Spleen (tissue), 11 donors: ENCODE measurements around the gene ANXA4. TPM values are rescaled to one million over a fixed set of nuclear protein-coding genes. Genes with fewer than 3 reads are reported as not detected.

Source experiments
- DNase-seq: peaks from one replicate; pipeline ENCODE4 v3.0.0-alpha.2; 2020
- H3K27ac ChIP-seq, 8 donors: fragments of 200-600 bp; sonication (generic) in 7 of 8; 1 replicate in 4 of 8; 2 replicates in 4 of 8; pipeline versions ENCODE4 v1.5.0 to v1.8.0; 2016 to 2021; ENCODE audit warnings: inconsistent platforms in 4 of 8, mild to moderate bottlenecking in 4 of 8, moderate library complexity in 1 of 8
- H3K27me3 ChIP-seq, 7 donors: fragments of 200-600 bp; sonication (generic) in 6 of 7; replicated peaks in 1 of 7; 1 replicate in 4 of 7; 2 replicates in 3 of 7; pipeline versions ENCODE4 v1.5.0 to v1.8.0; 2016 to 2021; ENCODE audit warnings: inconsistent platforms in 3 of 7, mild to moderate bottlenecking in 1 of 7
- H3K36me3 ChIP-seq, 6 donors: fragments of 200-600 bp; sonication (generic) in 5 of 6; 1 replicate in 4 of 6; 2 replicates in 2 of 6; pipeline versions ENCODE4 v1.5.0 to v1.8.0; 2016 to 2021; ENCODE audit warnings: inconsistent platforms in 2 of 6
- H3K4me1 ChIP-seq, 6 donors: fragments of 200-600 bp; sonication (generic) in 5 of 6; 1 replicate in 3 of 6; 2 replicates in 3 of 6; pipeline versions ENCODE4 v1.5.0 to v1.8.0; 2016 to 2021; ENCODE audit warnings: inconsistent platforms in 3 of 6
- H3K4me3 ChIP-seq, 8 donors: fragments of 200-600 bp; sonication (generic) in 7 of 8; 1 replicate in 4 of 8; 2 replicates in 4 of 8; pipeline versions ENCODE4 v1.5.0 to v1.8.0; 2016 to 2021; ENCODE audit warnings: inconsistent platforms in 4 of 8, mild to moderate bottlenecking in 4 of 8, moderate library complexity in 2 of 8
- H3K9me3 ChIP-seq, 8 donors: fragments of 200-600 bp; sonication (generic) in 7 of 8; 1 replicate in 4 of 8; 2 replicates in 4 of 8; pipeline versions ENCODE4 v1.5.0 to v1.8.0; 2016 to 2021; ENCODE audit warnings: inconsistent platforms in 4 of 8
- CTCF ChIP-seq, 11 experiments: fragments of 200-600 bp in 7 of 11; fragments of 450-650 bp in 4 of 11; sonication (generic) in 4 of 11; IDR thresholded peaks in 8 of 11; conservative IDR thresholded peaks in 3 of 11; 1 replicate in 7 of 11; 2 replicates in 4 of 11; pipeline versions ENCODE4 v1.4.0 to v1.8.0; 2016 to 2021; ENCODE audit warnings: antibody characterized with exemption in 11 of 11, inconsistent platforms in 4 of 11, mild to moderate bottlenecking in 1 of 11
- POLR2A ChIP-seq, 3 donors: fragments of 450-650 bp; IDR thresholded peaks; one replicate each; pipeline ENCODE4 v1.5.1; 2017; ENCODE audit warnings: antibody characterized with exemption in 3 of 3, mild to moderate bottlenecking in 1 of 3
- POLR2AphosphoS5 ChIP-seq, 3 donors: sonication (generic); formaldehyde crosslinking; IDR thresholded peaks; one replicate each; pipeline ENCODE4 v1.5.1; 2017; ENCODE audit warnings: antibody characterized with exemption in 3 of 3
- WGBS, 5 donors: extraction: QIAGEN DNeasy Blood & Tissue Kit in 3 of 5; methylation state at CpG; one replicate each; pipeline versions ENCODE4 v1.1.5 to v1.1.7; 2013 to 2018; 5-methylcytosine and 5-hydroxymethylcytosine counted together
- intact Hi-C: fragments of 100-400 bp; cut with DNase I; formaldehyde crosslinking; loops from one replicate; pipeline ENCODE4 v1.15.0; 2023; ENCODE audit warnings: low total_unique reads
- polyA plus RNA-seq, 3 donors: library from polyadenylated mRNA; stranded (reverse); fragments of 200-250 nt; gene quantifications; one replicate each; pipeline ENCODE4 v1.2.1, GENCODE V29; 2013
- total RNA-seq, 7 donors: library from RNA; depleted of rRNA in 3 of 7; stranded (reverse); fragments of >200 nt in 3 of 7; fragmentation: NEBNext Ultra II Directional in 4 of 7; extraction: Animal tissue kit (Norgen Biotek cat#: 25700) in 4 of 7; gene quantifications; one replicate each; pipeline versions ENCODE4 v1.1.0 to v1.2.1, GENCODE V29; 2016 to 2021
- donor health status: healthy with polysubstance abuse.
- donor health status: DM: no; HTN: no; CAD: no; lungs with moderate emphysema.
- donor health status: DM: no; HTN: no; CAD: no.
- donor health status: Bipolar disorder and iron deficiency.
- donor health status: healthy.
- donor health status: DM: no; HTN: no; CAD: no.
- donor health status: DM: yes; HTN: yes; CAD: no.

The ANXA4 gene
- total and polyA plus RNA-seq, 10 donors = 15.0 to 56.1 (median 29.2) TPM

- H3K36me3 ChIP-seq = no peaks in the 10 kb centered on the region
- peaks cover 4 to 76% (median 30%) of the 10 kb centered on the region in 6 donors for H3K4me1 ChIP-seq
- WGBS, 5 donors = 79 to 91% (median 84%) methylated on average over 1 of the region's 1 CpG
- no peak for DNase-seq
- intact Hi-C loops = no loop called here
- TF ChIP-seq POLR2AphosphoS5 (IDR thresholded peaks at IDR 0.05) (no peak), CTCF (IDR thresholded peaks at IDR 0.05 in 8 of 11, conservative IDR thresholded peaks at IDR 0.05 in 3 of 11) (no peak), POLR2A (IDR thresholded peaks at IDR 0.05) (no peak)
- peak overlapping the region in 1 of 8 donors; percentile 42 for H3K27ac ChIP-seq
- no peaks in the 10 kb centered on the region for H3K27me3 ChIP-seq
- no peak overlapping the region for H3K4me3 ChIP-seq
- no peaks in the 10 kb centered on the region for H3K9me3 ChIP-seq
Measured at GRCh38 chr2:69769272-69769671, 27.3 kb downstream of the ANXA4 start.

- no peaks in the 10 kb centered on the region for H3K9me3 ChIP-seq
- no peaks in the 10 kb centered on the region for H3K27me3 ChIP-seq
- peak overlapping the region in 1 of 8 donors; percentile 42 for H3K27ac ChIP-seq
- TF ChIP-seq POLR2A (IDR thresholded peaks at IDR 0.05) = no peak
- TF ChIP-seq CTCF (IDR thresholded peaks at IDR 0.05 in 8 of 11, conservative IDR thresholded peaks at IDR 0.05 in 3 of 11) = no peak
- no peak for TF ChIP-seq POLR2AphosphoS5 (IDR thresholded peaks at IDR 0.05)
- H3K4me3 ChIP-seq = no peak overlapping the region
- DNase-seq = no peak
- 67 to 85% (median 76%) methylated on average over 5 of the region's 5 CpGs for WGBS, 5 donors
- intact Hi-C loops = no loop called here
- peaks cover 7 to 76% (median 32%) of the 10 kb centered on the region in 6 donors for H3K4me1 ChIP-seq
- H3K36me3 ChIP-seq = no peaks in the 10 kb centered on the region
Measured at GRCh38 chr2:69770193-69770702, 28.3 kb downstream of the ANXA4 start.

- Histone ChIP-seq H3K27me3 (no peaks in the 10 kb centered on the region), H3K4me3 (no peak overlapping the region), H3K9me3 (no peaks in the 10 kb centered on the region), H3K36me3 (no peaks in the 10 kb centered on the region), H3K27ac (peak overlapping the region in 1 of 8 donors; percentile 42), H3K4me1 (peaks cover 8 to 76% (median 36%) of the 10 kb centered on the region in 6 donors)
- DNase-seq = no peak
- 94 to 97% (median 96%) methylated on average over 10 of the region's 10 CpGs for WGBS, 5 donors
- intact Hi-C loops = no loop called here
- TF ChIP-seq POLR2AphosphoS5 (IDR thresholded peaks at IDR 0.05) (no peak), POLR2A (IDR thresholded peaks at IDR 0.05) (no peak), CTCF (IDR thresholded peaks at IDR 0.05 in 8 of 11, conservative IDR thresholded peaks at IDR 0.05 in 3 of 11) (no peak)
Measured at GRCh38 chr2:69770747-69771146, 28.8 kb downstream of the ANXA4 start.

- H3K36me3 ChIP-seq = no peaks in the 10 kb centered on the region
- WGBS, 5 donors = 88 to 97% (median 96%) methylated on average over 1 of the region's 1 CpG
- intact Hi-C loops = no loop called here
- H3K4me3 ChIP-seq = no peak overlapping the region
- peaks cover 8 to 75% (median 38%) of the 10 kb centered on the region in 6 donors for H3K4me1 ChIP-seq
- H3K9me3 ChIP-seq = peaks cover 0 to 6% (median 0%) of the 10 kb centered on the region in 8 donors
- no peak for DNase-seq
- H3K27me3 ChIP-seq = no peaks in the 10 kb centered on the region
- H3K27ac ChIP-seq = no peak overlapping the region
- no peak for TF ChIP-seq POLR2A (IDR thresholded peaks at IDR 0.05)
- TF ChIP-seq CTCF (IDR thresholded peaks at IDR 0.05 in 8 of 11, conservative IDR thresholded peaks at IDR 0.05 in 3 of 11) = no peak
- no peak for TF ChIP-seq POLR2AphosphoS5 (IDR thresholded peaks at IDR 0.05)
Measured at GRCh38 chr2:69771461-69771860, 29.5 kb downstream of the ANXA4 start.
